Skeletal muscle cell (primary cell): ENCODE results near the gene SHISA8.
"Not testable (repeated sequence)": the region's sequence is repeated elsewhere in the genome, so short reads cannot be mapped to it uniquely, and the experiment has no call there.

Source experiments
- DNase-seq: peaks from one replicate; pipeline ENCODE4 v3.0.0-alpha.2; 2010; ENCODE audit warnings: low read depth
- H3K4me3 ChIP-seq: 2 replicates; pipeline ENCODE4 v1.5.1; 2011; ENCODE audit warnings: low read depth, mild to moderate bottlenecking, control low read depth, low read length, moderate library complexity

The SHISA8 gene

GRCh38 chr22:41870786-41871185, 44.1 kb downstream of the SHISA8 start:
- no peak for DNase-seq
- H3K4me3 ChIP-seq = no peak overlapping the region

- H3K4me3 ChIP-seq, DNase-seq: not testable (repeated sequence)
These were observed 44.8 kb downstream of the SHISA8 start for GRCh38 chr22:41870081-41870480.

GRCh38 chr22:41868556-41868955, 46.3 kb downstream of the SHISA8 start:
- no peak overlapping the region for H3K4me3 ChIP-seq
- no peak for DNase-seq

GRCh38 chr22:41863472-41863871, 51.4 kb downstream of the SHISA8 start:
- DNase-seq = no peak
- no peak overlapping the region for H3K4me3 ChIP-seq

- DNase-seq = no peak
- no peak overlapping the region for H3K4me3 ChIP-seq
These were observed 52.2 kb downstream of the SHISA8 start for GRCh38 chr22:41862530-41863266.

GRCh38 chr22:41862160-41862529, 52.7 kb downstream of the SHISA8 start:
- no peak for DNase-seq
- H3K4me3 ChIP-seq = no peak overlapping the region
